Measurements from ENCODE around the gene FERMT1.

DNA sequence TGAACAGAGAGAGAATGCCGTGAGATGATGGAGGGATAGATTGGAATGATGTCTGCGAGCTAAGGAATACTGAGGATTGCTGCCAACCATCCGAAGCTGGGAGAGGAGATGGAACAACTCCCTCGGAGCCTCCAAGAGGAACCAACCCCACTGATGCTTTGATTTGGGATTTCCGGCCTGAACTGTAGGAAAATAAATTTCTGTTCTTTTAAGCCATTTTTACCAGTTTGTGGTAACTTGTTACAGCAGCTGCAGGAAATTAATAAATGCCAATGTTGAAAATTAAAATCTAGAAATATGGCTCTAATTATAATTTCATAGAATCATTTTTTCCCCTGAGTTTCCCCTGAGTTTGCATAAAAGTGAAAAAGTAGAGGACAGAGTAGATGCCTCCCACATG lies 83.1 kb downstream of the FERMT1 start:
- TF ChIP-seq, protein P1, sequence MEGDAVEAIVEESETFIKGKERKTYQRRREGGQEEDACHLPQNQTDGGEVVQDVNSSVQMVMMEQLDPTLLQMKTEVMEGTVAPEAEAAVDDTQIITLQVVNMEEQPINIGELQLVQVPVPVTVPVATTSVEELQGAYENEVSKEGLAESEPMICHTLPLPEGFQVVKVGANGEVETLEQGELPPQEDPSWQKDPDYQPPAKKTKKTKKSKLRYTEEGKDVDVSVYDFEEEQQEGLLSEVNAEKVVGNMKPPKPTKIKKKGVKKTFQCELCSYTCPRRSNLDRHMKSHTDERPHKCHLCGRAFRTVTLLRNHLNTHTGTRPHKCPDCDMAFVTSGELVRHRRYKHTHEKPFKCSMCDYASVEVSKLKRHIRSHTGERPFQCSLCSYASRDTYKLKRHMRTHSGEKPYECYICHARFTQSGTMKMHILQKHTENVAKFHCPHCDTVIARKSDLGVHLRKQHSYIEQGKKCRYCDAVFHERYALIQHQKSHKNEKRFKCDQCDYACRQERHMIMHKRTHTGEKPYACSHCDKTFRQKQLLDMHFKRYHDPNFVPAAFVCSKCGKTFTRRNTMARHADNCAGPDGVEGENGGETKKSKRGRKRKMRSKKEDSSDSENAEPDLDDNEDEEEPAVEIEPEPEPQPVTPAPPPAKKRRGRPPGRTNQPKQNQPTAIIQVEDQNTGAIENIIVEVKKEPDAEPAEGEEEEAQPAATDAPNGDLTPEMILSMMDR (conservative IDR thresholded peaks at IDR 0.05; ENCODE audit: low read depth, low read length): no peak
- no peak for TF ChIP-seq EZH2 (IDR thresholded peaks at IDR 0.05; ENCODE audit: low read length, unreplicated experiment)

Data from PC-3 (cell line).